Measurements from ENCODE around the gene TMEM86A.

GRCh38 chr11:18743900-18744514 lies 45.4 kb downstream of the TMEM86A start:
- TF ChIP-seq CTCF (IDR thresholded peaks at IDR 0.05; ENCODE audit: low read depth, low read length) (no peak), EZH2phosphoT487 (IDR thresholded peaks at IDR 0.05; ENCODE audit: low read depth) (no peak)
